Mammary epithelial cell (primary cell): Measurements from ENCODE around the gene LAGE3.

ENCODE experiments used
- CTCF ChIP-seq, 2 donors: IDR thresholded peaks in 1 of 2; conservative IDR thresholded peaks in 1 of 2; 2 replicates each; pipeline ENCODE4 v1.5.1; 2011 to 2012; ENCODE audit warnings: inconsistent platforms in 2 of 2, low read length in 2 of 2, mild to moderate bottlenecking in 2 of 2, control low read depth in 1 of 2, low read depth in 1 of 2; ENCODE audit not compliant: insufficient read depth in 1 of 2; ENCODE audit errors: extremely low read depth in 1 of 2
- EZH2 ChIP-seq: IDR thresholded peaks from 2 replicates; pipeline ENCODE4 v1.6.1; 2012; ENCODE audit warnings: low read length, inconsistent platforms, borderline replicate concordance

DNA sequence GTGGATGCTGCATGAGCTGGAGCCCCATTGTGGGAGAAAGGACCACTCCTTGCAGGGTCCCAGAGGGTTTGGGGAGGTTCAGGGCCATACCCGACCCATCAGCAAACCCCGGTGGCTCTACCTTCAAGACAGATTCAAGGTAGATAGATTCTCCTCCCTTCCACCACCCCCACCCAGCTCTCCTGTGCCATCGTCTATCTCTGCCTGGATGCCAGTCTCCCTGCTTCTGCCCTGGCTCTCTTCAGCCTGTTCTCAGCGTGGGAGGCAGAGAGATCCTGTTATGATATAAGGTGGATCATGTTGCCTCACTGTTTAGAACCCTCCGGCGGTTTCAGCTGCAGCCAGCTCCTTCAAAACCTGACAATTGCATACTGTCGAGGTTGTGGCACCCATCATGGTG lies 5.4 kb downstream of the LAGE3 start:
- no peak for TF ChIP-seq CTCF (conservative IDR thresholded peaks at IDR 0.05 in 1 of 2, IDR thresholded peaks at IDR 0.05 in 1 of 2; ENCODE audit: extremely low read depth in 1 of 2, insufficient read depth in 1 of 2, low read depth in 1 of 2, low read length in 2 of 2)
- no peak for TF ChIP-seq EZH2
